ENCODE results near the gene KLHDC4. TPM values are rescaled to one million over a fixed set of nuclear protein-coding genes. Genes with fewer than 3 reads are reported as not detected.

The KLHDC4 gene
- total RNA-seq, 6 donors from 2014 or later, result 30.7 to 248 (median 37.5) TPM

GRCh38 chr16:87762620-87763019, 3.2 kb downstream of the KLHDC4 start:
- no peaks in the 10 kb centered on the region for H3K9me3 ChIP-seq
- ATAC-seq (ENCODE audit: low FRiP score in 2 of 2) (no peak), DNase-seq (no peak)
- no peak overlapping the region for H3K4me3 ChIP-seq
- H3K27me3 ChIP-seq, result no peaks in the 10 kb centered on the region
- H3K4me1 ChIP-seq, result peaks cover 13 to 26% (median 18%) of the 10 kb centered on the region in 4 donors
- H3K27ac ChIP-seq, result no peak overlapping the region
- peaks cover 0 to 60% (median 28%) of the 10 kb centered on the region in 4 donors for H3K36me3 ChIP-seq
- TF ChIP-seq POLR2A (IDR thresholded peaks at IDR 0.05), result no peak
- no peak for TF ChIP-seq CTCF (IDR thresholded peaks at IDR 0.05)
- TF ChIP-seq POLR2AphosphoS5 (IDR thresholded peaks at IDR 0.05), result no peak
- TF ChIP-seq EP300 (IDR thresholded peaks at IDR 0.05), result no peak
- WGBS, 2 donors, result 89 to 90% methylated on average over 9 of the region's 9 CpGs

- Histone ChIP-seq H3K9me3 (no peaks in the 10 kb centered on the region), H3K27me3 (no peaks in the 10 kb centered on the region), H3K27ac (no peak overlapping the region), H3K36me3 (peaks cover 0 to 65% (median 32%) of the 10 kb centered on the region in 4 donors), H3K4me3 (no peak overlapping the region), H3K4me1 (peaks cover 13 to 26% (median 18%) of the 10 kb centered on the region in 4 donors)
- 83 to 88% methylated on average over 8 to 14 of the region's 14 CpGs for WGBS, 2 donors
- ATAC-seq (ENCODE audit: low FRiP score in 2 of 2) (no peak), DNase-seq (no peak)
- no peak for TF ChIP-seq POLR2A (IDR thresholded peaks at IDR 0.05)
- no peak for TF ChIP-seq EP300 (IDR thresholded peaks at IDR 0.05)
Measured at GRCh38 chr16:87762071-87762571, 3.7 kb downstream of the KLHDC4 start.

GRCh38 chr16:87761060-87761459, 4.7 kb downstream of the KLHDC4 start:
- Histone ChIP-seq H3K4me3 (no peak overlapping the region), H3K27me3 (no peaks in the 10 kb centered on the region), H3K36me3 (peaks cover 6 to 76% (median 42%) of the 10 kb centered on the region in 4 donors), H3K9me3 (no peaks in the 10 kb centered on the region), H3K27ac (no peak overlapping the region), H3K4me1 (peaks cover 7 to 20% (median 11%) of the 10 kb centered on the region in 4 donors)
- WGBS, 2 donors, result 92 to 94% methylated on average over 8 of the region's 8 CpGs
- TF ChIP-seq POLR2AphosphoS5 (IDR thresholded peaks at IDR 0.05) (no peak), POLR2A (IDR thresholded peaks at IDR 0.05) (no peak), EP300 (IDR thresholded peaks at IDR 0.05) (no peak), CTCF (IDR thresholded peaks at IDR 0.05) (no peak)
- no peak for ATAC-seq (ENCODE audit: low FRiP score in 2 of 2)
- DNase-seq, result no peak

- TF ChIP-seq POLR2A (IDR thresholded peaks at IDR 0.05), result no peak
- TF ChIP-seq POLR2AphosphoS5 (IDR thresholded peaks at IDR 0.05), result no peak
- TF ChIP-seq CTCF (IDR thresholded peaks at IDR 0.05), result no peak
- no peak for TF ChIP-seq EP300 (IDR thresholded peaks at IDR 0.05)
- H3K27ac ChIP-seq, result no peak overlapping the region
- ATAC-seq (ENCODE audit: low FRiP score in 2 of 2) (no peak), DNase-seq (no peak)
- H3K36me3 ChIP-seq, result peaks cover 21 to 95% (median 67%) of the 10 kb centered on the region in 4 donors
- no peaks in the 10 kb centered on the region for H3K9me3 ChIP-seq
- no peaks in the 10 kb centered on the region for H3K4me1 ChIP-seq
- no peaks in the 10 kb centered on the region for H3K27me3 ChIP-seq
- H3K4me3 ChIP-seq, result no peak overlapping the region
- WGBS, 2 donors, result 96 to 97% methylated on average over 8 of the region's 8 CpGs
Measured at GRCh38 chr16:87757841-87758426, 7.9 kb downstream of the KLHDC4 start.

- H3K36me3 ChIP-seq, result peaks cover 28 to 88% (median 75%) of the 10 kb centered on the region in 4 donors
- TF ChIP-seq POLR2A (IDR thresholded peaks at IDR 0.05) (no peak), POLR2AphosphoS5 (IDR thresholded peaks at IDR 0.05) (no peak), CTCF (IDR thresholded peaks at IDR 0.05) (no peak), EP300 (IDR thresholded peaks at IDR 0.05) (no peak)
Measured at GRCh38 chr16:87754535-87754934, 11.3 kb downstream of the KLHDC4 start.

More at GRCh38 chr16:87754535-87754934, 11.3 kb downstream of the KLHDC4 start:
- DNase-seq, result no peak
- no peaks in the 10 kb centered on the region for H3K4me1 ChIP-seq
- no peak overlapping the region for H3K4me3 ChIP-seq
- no peaks in the 10 kb centered on the region for H3K27me3 ChIP-seq
- 84 to 88% methylated on average over 11 of the region's 11 CpGs for WGBS, 2 donors
- no peak for ATAC-seq (ENCODE audit: low FRiP score in 2 of 2)
- H3K27ac ChIP-seq, result no peak overlapping the region
- no peaks in the 10 kb centered on the region for H3K9me3 ChIP-seq

Measured in upper lobe of left lung (tissue), 6 donors.